Cardiac muscle cell (in vitro differentiated cells and primary cell): Measurements from ENCODE around the gene ZFR. TPM values are rescaled to one million over a fixed set of nuclear protein-coding genes. Genes with fewer than 3 reads are reported as not detected.

Experiments used
- DNase-seq, 2 donors: peaks; one replicate each; pipeline versions ENCODE4 v3.0.0 to v3.0.0-alpha.2; 2010 to 2017; ENCODE audit warnings: low read depth in 1 of 2, low spot score in 1 of 2
- H3K27ac ChIP-seq: fragments of 200-600 bp; sonication (generic); 2 replicates; pipeline ENCODE4 v1.5.1; 2016
- H3K27me3 ChIP-seq: fragments of 200-600 bp; sonication (generic); 2 replicates; pipeline ENCODE4 v1.6.0; 2016; ENCODE audit warnings: control low read depth
- H3K36me3 ChIP-seq: fragments of 200-600 bp; sonication (generic); 2 replicates; pipeline ENCODE4 v1.5.1; 2016; ENCODE audit warnings: control low read depth
- H3K4me1 ChIP-seq: fragments of 200-600 bp; sonication (generic); 2 replicates; pipeline ENCODE4 v1.8.1; 2017; ENCODE audit warnings: low read depth, mild to moderate bottlenecking, mixed run types
- H3K4me3 ChIP-seq: fragments of 200-600 bp; sonication (generic); 2 replicates; pipeline ENCODE4 v1.5.1; 2016; ENCODE audit warnings: mild to moderate bottlenecking
- H3K9me3 ChIP-seq: fragments of 200-600 bp; sonication (generic); 2 replicates; pipeline ENCODE4 v1.5.1; 2017; ENCODE audit warnings: low read depth, mild to moderate bottlenecking, control low read depth
- polyA plus RNA-seq: library from polyadenylated mRNA; unstranded; fragments of >200 nt; fragmentation: Nextera tagmentation; extraction: Ambion mirVana; gene quantifications from 2 replicates; pipeline ENCODE4 v1.2.1, GENCODE V29; 2016
- total RNA-seq: library from RNA; depleted of rRNA; stranded (reverse); fragments of >200 nt; gene quantifications from 2 replicates; pipeline ENCODE4 v1.2.3, GENCODE V29; 2016
- TF ChIP-seq, protein P1 (sequence below): IDR thresholded peaks from 2 replicates; pipeline ENCODE4 v1.5.1; 2012; ENCODE audit warnings: low read depth, mild to moderate bottlenecking, low read length

ZFR gene
- total and polyA plus RNA-seq, 2 experiments from 2014 or later, result 66.5 to 75.6 TPM

DNA sequence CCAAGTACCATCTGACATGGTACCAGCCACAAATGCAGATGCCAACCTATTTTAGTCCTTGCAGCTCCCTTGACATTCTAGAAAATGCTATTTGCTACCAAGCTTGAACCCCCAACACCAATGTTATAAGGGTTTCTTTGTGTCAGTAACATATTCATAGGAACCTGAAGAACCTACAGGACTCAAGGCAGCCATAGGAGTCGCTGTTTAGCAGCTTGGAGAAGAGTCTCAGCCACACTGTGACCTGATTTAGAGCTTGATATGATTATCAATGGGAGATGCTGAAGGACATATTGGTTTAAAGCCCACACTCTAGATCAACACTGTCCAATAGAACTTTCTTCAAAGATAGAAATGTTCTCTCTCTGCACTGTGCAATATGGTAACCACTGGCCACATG, 6.4 kb upstream of the ZFR start:
- Histone ChIP-seq H3K36me3 (no peaks in the 10 kb centered on the region), H3K4me3 (no peak overlapping the region), H3K27ac (no peak overlapping the region), H3K27me3 (no peaks in the 10 kb centered on the region), H3K4me1 (no peaks in the 10 kb centered on the region), H3K9me3 (no peaks in the 10 kb centered on the region)
- TF ChIP-seq, protein P1, sequence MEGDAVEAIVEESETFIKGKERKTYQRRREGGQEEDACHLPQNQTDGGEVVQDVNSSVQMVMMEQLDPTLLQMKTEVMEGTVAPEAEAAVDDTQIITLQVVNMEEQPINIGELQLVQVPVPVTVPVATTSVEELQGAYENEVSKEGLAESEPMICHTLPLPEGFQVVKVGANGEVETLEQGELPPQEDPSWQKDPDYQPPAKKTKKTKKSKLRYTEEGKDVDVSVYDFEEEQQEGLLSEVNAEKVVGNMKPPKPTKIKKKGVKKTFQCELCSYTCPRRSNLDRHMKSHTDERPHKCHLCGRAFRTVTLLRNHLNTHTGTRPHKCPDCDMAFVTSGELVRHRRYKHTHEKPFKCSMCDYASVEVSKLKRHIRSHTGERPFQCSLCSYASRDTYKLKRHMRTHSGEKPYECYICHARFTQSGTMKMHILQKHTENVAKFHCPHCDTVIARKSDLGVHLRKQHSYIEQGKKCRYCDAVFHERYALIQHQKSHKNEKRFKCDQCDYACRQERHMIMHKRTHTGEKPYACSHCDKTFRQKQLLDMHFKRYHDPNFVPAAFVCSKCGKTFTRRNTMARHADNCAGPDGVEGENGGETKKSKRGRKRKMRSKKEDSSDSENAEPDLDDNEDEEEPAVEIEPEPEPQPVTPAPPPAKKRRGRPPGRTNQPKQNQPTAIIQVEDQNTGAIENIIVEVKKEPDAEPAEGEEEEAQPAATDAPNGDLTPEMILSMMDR, result peak; percentile 16
- DNase-seq, result no peak

DNA sequence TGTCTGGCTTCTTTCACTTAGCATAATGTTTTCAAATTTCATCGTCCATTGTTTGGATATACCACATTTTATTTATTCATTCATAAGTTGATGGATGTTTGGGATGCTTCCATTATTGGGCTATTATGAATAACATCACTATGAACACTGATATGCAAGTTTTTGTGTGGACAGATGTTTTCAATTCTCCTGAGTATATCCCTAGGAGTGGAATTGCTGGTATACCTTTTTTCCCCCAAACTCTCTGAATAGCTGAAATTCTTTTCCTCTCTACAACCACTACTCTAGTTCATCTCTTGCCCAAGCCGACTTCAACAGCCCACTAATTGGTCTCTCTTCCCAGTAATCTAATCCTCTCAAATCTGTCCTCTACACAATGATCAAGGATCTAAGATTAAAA, 4.7 kb upstream of the ZFR start:
- H3K36me3 ChIP-seq, result no peaks in the 10 kb centered on the region
- no peak for DNase-seq
- H3K4me3 ChIP-seq, result no peak overlapping the region
- H3K27me3 ChIP-seq, result no peaks in the 10 kb centered on the region
- H3K27ac ChIP-seq, result no peak overlapping the region
- no peaks in the 10 kb centered on the region for H3K4me1 ChIP-seq
- H3K9me3 ChIP-seq, result no peaks in the 10 kb centered on the region
- TF ChIP-seq, protein P1, result no peak

DNA sequence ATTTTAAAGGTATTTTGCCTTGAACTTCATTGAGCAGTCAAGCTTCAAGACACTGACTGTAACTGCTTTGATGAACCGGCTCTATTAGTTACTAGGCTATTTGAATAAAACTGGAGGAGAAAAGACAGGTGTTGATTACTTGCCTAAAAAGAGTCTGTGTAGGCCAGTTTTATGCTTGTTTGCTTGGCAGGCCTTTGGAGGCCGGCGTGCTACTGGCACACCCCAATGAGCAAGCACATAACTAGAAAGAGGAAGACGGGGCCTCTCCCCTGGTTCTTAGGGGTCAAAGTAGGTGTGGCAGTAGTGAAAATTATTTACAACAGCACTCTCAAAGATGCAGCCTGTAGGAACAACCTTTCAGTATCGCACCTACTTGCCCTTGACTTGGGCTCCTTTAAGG, 2.1 kb upstream of the ZFR start:
- Histone ChIP-seq H3K4me3 (no peak overlapping the region), H3K27ac (no peak overlapping the region)
- TF ChIP-seq, protein P1, result no peak

DNA sequence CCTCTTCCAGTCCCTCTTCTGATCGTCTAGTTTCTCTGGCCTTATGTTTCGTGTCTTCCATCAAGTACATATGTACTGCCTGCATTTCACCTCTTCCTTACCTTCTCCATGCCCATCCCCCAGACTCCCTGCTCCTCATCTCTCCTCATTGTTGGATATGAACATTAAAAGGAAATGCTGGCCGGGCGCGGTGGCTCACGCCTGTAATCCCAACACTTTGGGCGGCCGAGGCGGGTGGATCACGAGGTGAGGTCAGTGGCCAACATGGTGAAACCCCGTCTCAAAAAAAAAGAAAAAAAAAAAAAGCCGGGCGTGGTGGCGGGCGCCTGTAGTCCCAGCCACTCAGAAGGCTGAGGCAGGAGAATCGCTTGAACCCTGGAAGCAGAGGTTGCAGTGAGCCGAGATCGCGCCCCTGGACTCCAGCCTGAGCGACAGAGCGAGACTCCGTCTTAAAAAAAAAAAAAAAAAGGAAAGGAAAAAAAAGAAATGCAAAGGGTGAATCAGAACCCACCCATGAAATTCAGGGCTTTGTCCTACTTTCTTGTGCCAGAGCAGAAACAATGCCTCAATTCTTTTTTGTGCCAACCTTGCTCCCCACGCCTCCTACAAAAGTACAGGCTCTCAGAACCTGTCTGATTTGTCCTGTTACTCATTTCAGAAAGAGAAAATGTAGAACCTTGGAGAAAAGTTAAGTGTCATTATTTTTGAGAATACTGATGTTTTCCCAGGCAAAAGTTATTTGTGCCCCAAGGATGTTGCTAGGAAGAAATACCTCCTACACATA, 1.5 kb upstream of the ZFR start:
- Histone ChIP-seq H3K4me1 (peaks cover 15% of the 10 kb centered on the region), H3K9me3 (no peaks in the 10 kb centered on the region), H3K4me3 (no peak overlapping the region), H3K27me3 (no peaks in the 10 kb centered on the region), H3K27ac (no peak overlapping the region), H3K36me3 (peaks cover 5% of the 10 kb centered on the region)
- TF ChIP-seq, protein P1, result no peak
- no peak for DNase-seq

More for the DNA sequence above, 2.1 kb upstream of the ZFR start:
- H3K36me3 ChIP-seq, result peaks cover 3% of the 10 kb centered on the region
- H3K9me3 ChIP-seq, result no peaks in the 10 kb centered on the region
- no peak for DNase-seq
- H3K27me3 ChIP-seq, result no peaks in the 10 kb centered on the region
- peaks cover 13% of the 10 kb centered on the region for H3K4me1 ChIP-seq

DNA sequence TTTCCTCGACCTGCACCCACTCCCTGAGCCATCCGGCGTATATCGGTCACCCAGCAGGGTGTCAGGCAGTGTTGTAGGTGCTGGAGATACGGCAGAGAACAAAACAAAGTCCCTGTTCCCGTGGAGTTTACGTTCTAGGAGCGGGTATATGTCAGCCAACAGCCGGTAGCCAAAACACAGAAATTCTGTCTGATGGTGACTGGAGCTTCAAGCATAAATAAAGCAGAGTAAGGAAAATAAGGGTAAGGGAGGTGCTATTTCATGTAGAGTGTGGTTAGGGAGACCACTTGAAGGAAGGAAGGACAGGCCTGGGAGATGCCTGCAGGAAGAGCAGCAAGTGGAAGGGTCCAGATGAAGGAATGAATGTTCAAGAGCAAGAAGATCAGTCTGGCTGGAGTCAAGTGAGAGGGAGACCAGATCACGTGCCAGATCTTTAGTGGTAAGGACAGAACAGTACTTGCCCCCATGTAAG, 783 bp upstream of the ZFR start:
- H3K4me3 ChIP-seq, result peak overlapping the region; percentile 91
- no peak for DNase-seq
- H3K27me3 ChIP-seq, result no peaks in the 10 kb centered on the region
- peaks cover 15% of the 10 kb centered on the region for H3K4me1 ChIP-seq
- no peak overlapping the region for H3K27ac ChIP-seq
- TF ChIP-seq, protein P1, result no peak
- H3K36me3 ChIP-seq, result peaks cover 5% of the 10 kb centered on the region
- H3K9me3 ChIP-seq, result no peaks in the 10 kb centered on the region
